Fibroblast of lung (primary cell): ENCODE data around the gene SYT4.
A peak's percentile ranks its signal among the peaks of the same experiment; 100 is the strongest.

ENCODE experiments used
- CTCF ChIP-seq, 2 donors: IDR thresholded peaks in 1 of 2; conservative IDR thresholded peaks in 1 of 2; 1 replicate in 1 of 2; 2 replicates in 1 of 2; pipeline ENCODE4 v1.5.1; 2011 to 2012; ENCODE audit warnings: low read length in 2 of 2, control low read depth in 1 of 2, inconsistent platforms in 1 of 2, low read depth in 1 of 2, mild to moderate bottlenecking in 1 of 2
- EZH2 ChIP-seq: IDR thresholded peaks from 2 replicates; pipeline ENCODE4 v1.5.1; 2012; ENCODE audit warnings: low read length, control low read depth, mild to moderate bottlenecking; ENCODE audit errors: missing control alignments

GRCh38 chr18:43277164-43277600 lies at the start of gene SYT4:
- TF ChIP-seq CTCF (conservative IDR thresholded peaks at IDR 0.05 in 1 of 2, IDR thresholded peaks at IDR 0.05 in 1 of 2; ENCODE audit: low read depth in 1 of 2, low read length in 2 of 2) (peak in 1 of 2 donors; percentile 22), EZH2 (no peak)
